NCI-H345 treated with DMSO at 0.1 percent for 48 hours (cell line): Measurements from ENCODE around the gene UBE2I.

Experiments used
- DNase-seq: peaks from one replicate; lab custom pipeline; 2025; ENCODE audit not compliant: unreplicated experiment; lab: John Stamatoyannopoulos, UW

The UBE2I gene

DNA sequence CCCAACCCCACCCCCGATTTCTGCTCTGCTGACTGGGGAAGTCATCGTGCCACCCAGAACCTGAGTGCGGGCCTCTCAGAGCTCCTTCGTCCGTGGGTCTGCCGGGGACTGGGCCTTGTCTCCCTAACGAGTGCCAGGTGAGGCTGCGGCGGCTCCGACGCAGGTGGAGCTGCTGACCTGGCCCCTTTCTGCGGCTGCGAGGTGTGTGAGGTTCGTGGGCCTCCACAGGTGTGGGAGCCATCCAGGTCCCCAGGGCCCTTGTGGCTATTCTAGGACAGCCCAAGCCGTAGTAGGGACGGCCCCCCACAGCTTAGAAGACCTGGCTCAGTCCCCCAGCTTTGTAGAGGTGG lies 3.0 kb downstream of the UBE2I start:
- DNase-seq = no peak

DNA sequence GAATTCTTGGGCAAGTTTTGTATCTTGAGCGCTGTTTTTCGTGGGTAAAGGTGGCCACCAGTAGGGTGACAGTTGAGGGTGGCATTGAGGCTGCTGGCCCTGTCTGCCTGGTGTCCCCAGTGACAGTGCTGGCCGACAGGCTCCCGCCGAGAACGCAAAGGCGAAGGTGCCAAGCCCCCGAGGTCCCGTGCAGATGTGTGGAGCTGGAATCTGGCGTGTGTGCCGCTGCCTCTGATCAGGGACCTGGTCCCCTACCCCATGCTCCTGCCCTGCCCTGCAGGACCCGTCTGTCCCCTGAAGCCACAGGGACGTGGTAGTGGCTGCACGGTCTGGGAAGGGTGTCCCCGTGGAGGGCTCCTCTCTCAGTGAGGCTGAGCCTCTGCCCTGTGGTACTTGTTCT lies 3.5 kb downstream of the UBE2I start:
- no peak for DNase-seq

DNA sequence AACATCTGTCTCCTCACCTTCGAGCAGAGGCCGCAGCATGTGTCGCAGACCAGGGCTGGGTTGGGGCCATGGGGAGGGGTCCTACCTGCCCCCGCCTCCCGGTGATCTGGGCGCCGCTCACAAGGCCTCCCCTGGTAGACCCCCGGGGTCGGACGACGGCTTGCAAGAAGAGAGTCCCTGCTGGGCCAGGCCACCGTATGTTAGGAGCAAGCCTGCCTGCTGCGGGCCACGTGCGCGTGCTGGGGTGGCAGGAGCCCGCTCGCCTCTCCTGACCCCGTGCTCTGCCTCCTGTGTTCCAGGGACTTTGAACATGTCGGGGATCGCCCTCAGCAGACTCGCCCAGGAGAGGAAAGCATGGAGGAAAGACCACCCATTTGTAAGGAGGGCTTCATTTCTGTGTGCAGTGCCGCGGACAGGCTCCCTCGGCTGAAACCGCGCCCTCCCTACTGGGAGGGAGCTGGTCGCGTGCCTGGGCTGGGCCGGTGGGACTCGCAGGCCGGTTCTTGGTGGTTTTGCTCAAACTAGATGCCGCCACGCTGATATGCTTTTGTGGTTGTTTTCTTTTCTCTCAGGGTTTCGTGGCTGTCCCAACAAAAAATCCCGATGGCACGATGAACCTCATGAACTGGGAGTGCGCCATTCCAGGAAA lies 4.4 kb downstream of the UBE2I start:
- DNase-seq = no peak

- no peak for DNase-seq
Measured at GRCh38 chr16:1314399-1315068, 5.1 kb downstream of the UBE2I start.

- no peak for DNase-seq
Measured at GRCh38 chr16:1315081-1316032, 5.9 kb downstream of the UBE2I start.

GRCh38 chr16:1316033-1316405 lies 6.6 kb downstream of the UBE2I start:
- DNase-seq = no peak

GRCh38 chr16:1317479-1318267 lies 8.2 kb downstream of the UBE2I start:
- DNase-seq = no peak

DNA sequence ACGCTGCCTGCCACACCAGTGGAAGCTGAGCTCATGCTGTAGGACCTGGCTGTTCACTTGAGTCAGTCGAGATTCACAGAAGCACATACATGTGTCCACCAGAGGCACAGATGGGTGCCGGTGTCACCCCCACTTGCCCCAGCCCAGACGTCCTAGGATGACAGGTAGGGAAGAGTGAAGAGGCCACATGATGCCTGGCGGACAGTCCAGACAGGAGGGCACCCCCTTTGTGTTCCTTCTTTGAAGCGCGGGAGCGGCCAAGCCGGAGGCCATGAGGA lies 8.8 kb downstream of the UBE2I start:
- no peak for DNase-seq

GRCh38 chr16:1319041-1319440 lies 9.6 kb downstream of the UBE2I start:
- DNase-seq = no peak

DNA sequence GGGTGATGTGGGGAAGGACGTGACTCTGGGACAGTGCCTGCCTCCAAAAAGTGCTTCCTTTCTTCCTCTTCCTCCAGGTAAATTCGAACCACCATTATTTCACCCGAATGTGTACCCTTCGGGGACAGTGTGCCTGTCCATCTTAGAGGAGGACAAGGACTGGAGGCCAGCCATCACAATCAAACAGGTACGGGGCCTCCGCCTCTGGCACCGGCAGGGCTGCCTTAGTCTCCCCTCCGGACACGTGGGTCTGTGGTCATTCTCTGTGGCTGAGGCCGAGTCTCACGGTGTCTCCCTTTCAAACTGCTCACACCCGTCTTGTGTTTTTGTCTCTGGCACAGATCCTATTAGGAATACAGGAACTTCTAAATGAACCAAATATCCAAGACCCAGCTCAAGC lies 10.7 kb downstream of the UBE2I start:
- no peak for DNase-seq

GRCh38 chr16:1320658-1321240 lies 11.3 kb downstream of the UBE2I start:
- DNase-seq = no peak

GRCh38 chr16:1322407-1322806 lies 13.0 kb downstream of the UBE2I start:
- no peak for DNase-seq

GRCh38 chr16:1323296-1324239 lies 14.1 kb downstream of the UBE2I start:
- no peak for DNase-seq

DNA sequence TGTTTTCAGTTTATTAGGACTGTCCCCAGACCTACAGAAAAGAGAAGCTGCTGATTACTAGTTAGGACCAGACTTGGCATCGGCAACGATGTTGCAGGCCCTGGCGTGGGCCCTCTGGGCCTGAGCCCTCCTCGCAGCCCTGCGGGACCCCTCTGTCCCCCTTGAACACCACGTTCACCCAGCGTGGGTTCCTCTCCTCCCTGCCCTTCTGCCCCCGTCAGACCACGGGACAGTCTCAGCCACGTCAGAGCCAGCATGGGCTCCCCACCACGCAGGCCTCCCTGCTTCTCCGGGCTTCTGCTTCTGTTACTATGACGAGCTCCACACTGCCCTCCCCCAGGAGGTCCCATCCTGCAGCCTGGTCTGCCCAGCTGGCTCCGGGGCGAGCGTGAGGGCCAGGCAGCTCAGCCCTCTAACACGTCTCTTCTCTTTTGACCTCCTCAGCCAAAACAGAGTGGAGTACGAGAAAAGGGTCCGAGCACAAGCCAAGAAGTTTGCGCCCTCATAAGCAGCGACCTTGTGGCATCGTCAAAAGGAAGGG lies 14.9 kb downstream of the UBE2I start:
- DNase-seq = no peak

DNA sequence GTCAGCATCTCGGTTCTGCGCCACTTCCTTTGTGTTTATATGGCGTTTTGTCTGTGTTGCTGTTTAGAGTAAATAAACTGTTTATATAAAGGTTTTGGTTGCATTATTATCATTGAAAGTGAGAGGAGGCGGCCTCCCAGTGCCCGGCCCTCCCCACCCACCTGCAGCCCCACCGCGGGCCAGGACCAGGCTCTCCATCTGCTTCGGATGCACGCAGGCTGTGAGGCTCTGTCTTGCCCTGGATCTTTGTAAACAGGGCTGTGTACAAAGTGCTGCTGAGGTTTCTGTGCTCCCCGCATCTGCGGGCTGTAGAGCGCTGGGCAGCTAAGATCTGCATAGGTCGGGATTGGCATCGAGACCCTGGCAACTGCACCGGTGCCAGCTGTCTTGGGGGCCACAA lies 15.8 kb downstream of the UBE2I start:
- no peak for DNase-seq

GRCh38 chr16:1325673-1326371 lies 16.4 kb downstream of the UBE2I start:
- DNase-seq = no peak

- DNase-seq = no peak
Measured at GRCh38 chr16:1326391-1326790, 17.0 kb downstream of the UBE2I start.

DNA sequence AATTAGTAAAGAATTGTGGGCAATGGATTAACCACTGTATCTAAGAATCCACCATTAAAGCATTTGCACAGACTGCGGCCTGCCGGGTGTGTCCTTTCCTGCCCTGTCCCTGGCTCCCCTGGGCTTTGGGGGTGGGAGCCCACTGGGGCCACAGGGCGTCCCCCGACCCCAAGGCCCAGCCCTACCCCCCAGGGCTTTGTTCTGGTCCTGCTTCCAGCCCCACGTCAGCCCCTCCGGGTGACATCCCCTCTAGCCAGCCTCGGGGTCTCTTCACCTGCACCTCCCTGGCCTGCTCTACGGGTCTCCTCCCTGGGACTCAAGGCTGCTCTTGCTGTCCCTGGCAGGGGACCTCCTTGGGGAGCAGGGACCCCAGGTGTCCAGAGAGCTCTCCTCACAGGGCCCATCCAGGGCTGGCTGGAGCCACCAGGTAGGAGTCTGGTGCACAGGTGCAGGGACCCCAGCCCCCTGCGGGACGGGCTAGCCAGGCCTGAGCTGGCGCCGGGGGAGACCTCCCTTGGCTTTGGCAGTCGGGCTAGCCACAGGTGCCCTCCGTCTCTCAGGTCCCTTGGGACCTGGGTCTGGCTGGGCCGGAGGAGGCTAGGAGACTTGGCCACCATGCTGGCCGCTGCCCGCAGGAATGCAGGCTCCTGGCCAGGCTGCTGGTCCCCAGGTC lies 17.6 kb downstream of the UBE2I start:
- DNase-seq = no peak

DNA sequence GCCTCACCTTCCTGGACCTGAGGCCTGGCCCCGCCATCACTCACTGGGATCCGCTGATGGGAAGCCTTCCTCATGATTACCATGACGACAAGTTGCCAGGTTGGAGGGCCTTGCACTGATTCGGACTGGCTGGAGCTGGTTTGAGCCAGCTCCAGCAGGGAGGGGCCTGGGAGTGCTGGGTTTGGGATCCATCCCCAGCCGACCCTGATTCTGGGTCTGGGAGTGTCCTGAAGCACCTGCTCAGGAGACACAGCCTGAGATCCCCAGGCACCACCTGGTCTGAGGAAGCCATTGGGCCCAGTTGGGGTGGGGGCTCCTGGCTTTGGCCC lies 18.1 kb downstream of the UBE2I start:
- no peak for DNase-seq
